GM18870 (cell line): ENCODE results near the gene C1orf159.

Experiments used
- ATAC-seq: cut with Tn5 transposase; IDR thresholded peaks from one replicate; pipeline ENCODE4 v1.9.1; 2021; ENCODE audit warnings: moderate library complexity; ENCODE audit not compliant: unreplicated experiment

Gene C1orf159

DNA sequence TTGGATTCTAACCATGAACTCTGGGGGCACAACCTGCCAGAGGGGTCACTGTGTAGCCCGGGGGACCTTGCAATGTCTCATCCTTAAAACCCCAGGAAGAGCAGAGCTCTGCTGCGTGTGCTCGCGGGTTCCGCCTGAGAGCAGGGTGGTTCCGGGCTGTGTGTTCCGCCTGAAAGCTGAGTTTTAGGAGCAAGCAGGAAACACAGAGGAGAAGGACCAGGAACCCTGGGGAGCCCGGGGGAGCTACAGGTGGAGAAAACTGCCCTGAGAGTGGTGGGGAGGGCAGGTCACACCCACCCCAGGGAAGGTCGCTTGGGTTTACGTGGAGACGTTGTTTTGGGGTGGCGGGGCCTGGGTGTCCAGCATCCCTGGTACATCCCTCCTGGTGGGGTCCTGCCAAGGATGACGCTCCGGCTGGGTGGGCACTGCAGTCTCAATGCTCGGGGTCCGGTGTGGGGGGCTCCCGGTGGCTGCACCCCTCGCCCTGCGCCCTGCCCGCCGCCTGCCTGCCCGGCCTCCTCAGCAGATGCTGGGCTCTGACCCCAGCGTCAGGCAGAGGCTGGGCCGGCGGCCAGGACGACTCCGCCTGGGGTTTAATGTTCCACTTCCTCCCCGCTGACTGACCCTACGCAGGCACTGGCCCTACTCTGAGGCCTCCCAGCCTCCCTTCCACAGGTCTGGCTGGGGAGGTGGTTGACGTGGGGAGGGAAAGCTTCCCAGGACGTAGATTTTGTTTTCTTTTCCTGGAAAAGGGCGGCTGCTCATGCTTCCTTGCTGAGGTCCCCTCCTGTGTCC, 17.3 kb upstream of the C1orf159 start:
- ATAC-seq = no peak

DNA sequence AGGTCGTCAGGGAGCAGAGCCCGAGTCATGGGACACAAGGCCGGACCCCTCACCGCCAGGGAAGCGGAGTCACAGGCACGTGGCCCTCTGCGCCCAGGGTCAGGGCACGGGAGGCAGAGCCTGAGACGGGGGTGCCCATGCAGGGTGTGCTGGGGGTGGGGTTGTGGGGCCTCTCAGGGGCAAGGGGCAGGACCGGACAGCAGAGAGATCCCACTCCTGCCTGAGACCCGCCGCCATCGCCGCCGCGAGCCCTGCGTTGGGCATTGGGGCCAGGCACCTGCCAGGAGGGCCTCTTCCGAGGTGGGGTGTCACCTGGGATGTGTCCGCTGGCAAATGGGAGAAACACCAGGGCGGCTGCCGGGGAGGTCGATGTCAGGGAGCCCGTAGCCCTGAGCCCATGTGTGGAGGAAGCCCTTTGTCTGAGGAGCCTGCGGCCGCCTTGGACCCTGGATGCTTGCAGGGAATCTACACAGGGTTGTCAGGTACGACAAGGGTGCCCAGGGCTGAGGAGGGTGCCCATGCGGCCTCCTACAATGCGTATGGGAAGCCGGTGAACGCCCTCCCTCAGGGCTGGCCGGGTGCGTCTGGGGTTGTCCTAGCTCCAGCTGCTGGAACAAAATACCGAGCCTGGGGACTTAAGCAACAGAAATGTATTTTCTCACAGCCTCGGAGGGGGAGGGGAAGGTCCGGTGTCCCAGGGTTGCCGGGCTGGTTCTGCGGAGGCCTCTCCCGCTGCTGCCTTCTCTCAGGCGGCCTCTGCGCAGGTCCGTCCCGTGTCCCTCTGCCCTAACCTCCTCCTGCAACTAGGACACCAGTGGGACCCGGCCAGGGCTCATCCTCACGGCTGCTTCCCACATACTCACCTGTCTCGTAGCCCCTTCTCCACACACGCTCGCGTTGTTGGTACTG, 16.4 kb upstream of the C1orf159 start:
- no peak for ATAC-seq

DNA sequence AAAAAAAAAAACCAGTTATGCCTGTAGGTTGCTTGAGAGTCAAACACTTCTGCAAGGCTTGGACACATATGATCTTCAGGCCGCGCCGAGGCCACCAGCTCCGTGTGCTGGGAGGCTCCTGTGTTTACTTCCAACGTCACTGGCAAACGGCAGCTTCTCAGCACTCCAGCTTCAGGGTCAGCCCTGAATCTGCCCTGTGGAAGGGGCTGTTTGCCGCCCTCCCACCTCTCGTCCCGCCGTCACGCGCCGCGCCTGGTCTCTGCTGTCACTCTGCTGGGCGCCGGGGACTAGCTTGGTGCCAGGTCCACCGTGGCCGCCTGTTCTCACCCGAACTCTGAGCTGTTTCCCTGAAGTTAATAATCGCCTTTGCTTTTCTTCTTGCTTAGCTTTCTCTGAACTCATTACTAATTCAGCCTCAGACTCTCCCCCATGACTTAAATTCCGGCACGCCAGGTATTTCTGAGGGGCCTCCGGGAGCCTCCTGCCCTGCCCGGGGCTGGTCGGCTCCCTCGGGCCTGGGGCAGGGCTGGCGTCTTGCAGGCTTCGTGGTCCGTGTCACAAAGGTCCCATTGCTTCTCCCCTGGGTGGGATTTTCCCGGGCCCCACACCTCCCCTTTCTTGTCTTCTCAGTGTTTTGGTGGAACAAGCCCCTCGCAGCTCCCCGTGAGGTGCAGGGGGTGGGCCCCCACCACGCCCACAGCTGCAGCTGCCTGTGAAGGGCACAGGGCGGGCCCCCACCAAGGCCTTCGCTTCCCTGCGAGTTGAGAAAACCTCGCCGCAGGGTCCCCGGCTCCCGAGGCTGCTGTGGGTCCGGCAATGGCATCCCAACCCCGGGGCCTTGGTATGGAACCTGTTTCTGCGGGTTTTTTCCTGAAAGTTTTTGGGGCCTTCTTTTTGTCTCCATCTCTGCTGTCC, 14.6 kb upstream of the C1orf159 start:
- ATAC-seq = no peak

DNA sequence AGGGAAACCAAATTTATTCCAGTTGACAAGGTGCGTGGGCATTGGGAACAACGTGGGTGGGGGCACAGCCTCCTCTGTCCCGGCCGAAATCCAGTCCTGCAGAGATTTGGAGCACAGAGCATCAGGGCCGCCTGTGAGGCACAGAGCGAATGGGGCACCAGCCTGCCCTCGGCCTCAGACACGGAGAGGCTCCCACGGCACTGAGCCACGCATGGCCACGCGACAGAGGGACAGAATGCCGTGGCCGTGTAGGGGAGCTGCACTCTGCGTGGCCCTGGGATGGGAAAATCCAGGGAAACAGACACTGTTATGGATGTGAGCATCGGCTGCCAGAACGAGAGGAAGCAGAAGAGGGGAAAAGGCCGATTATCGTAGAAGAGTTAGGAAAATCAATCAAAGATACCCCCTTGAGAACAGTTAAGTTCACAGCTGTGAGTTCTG, 13.5 kb upstream of the C1orf159 start:
- ATAC-seq = no peak

DNA sequence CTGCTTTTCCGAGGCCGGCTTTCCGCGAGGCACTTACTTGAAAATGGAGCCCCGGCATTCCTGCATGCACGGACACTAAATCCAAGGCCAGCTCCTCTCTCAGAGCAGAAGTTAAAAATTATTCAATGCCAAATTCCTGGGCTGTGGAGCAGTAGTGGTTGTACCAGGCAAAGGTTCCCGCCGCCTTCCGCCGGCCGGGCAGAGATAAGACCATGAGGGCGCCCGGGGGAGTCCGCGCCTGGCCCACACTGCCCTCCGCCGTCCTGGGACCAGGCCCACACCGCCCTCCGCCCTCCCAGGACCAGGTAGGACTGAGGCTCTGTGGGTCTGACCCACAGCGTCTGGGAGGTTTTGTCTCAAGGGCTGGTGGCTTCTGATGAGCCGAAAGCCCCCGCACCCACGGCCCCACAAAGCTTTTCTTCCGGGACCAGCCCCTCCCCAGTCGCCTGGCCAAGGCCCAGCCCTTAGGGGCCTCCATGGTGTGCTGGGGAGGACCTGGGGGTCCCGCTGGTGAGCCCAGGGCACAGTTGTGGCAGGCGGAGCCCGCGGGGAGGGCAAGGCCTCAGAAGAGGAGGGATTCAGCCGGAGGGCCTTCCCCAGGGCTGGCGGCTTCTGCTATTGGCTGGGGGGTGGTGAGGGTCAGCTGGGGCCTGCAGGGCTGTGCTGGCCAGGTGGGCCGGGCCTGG, 12.7 kb upstream of the C1orf159 start:
- no peak for ATAC-seq

GRCh38 chr1:1127551-1128451, 11.9 kb upstream of the C1orf159 start:
- ATAC-seq = no peak

DNA sequence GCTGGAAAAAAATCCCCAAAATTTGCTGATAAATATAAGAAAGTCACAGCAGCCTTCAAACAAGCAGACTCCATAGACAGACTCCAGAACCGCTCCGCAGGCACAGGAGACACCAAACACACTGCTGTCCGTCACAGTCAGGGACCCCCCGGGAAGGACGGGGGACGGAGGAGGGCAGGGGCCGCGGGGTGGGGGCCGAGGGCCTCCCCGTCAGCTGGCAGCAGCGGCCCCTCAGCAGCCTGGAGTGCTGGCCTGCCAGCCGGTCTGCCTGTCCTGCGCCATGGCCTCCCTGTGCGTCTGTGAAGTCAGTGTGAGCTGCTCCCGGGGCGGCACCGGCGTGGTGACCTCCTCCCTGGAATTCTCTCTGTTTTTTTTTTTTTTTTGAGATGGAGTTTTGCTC, 10.1 kb upstream of the C1orf159 start:
- ATAC-seq = no peak

GRCh38 chr1:1124786-1125642, 9.1 kb upstream of the C1orf159 start:
- ATAC-seq = no peak

DNA sequence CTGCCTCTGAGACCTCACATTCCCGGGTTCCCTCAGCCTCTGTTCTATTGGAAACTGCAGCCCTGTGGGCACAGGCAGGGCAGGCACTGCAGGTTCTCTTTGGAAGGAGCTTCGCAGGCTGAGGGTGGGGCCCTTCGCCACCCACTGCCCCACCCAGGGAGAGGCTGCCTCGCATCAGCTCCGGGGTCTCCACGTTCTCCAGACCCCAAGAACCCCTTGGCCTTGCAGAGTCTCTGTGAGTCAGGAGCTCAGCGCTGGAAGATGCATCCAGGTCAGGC, 8.6 kb upstream of the C1orf159 start:
- no peak for ATAC-seq

DNA sequence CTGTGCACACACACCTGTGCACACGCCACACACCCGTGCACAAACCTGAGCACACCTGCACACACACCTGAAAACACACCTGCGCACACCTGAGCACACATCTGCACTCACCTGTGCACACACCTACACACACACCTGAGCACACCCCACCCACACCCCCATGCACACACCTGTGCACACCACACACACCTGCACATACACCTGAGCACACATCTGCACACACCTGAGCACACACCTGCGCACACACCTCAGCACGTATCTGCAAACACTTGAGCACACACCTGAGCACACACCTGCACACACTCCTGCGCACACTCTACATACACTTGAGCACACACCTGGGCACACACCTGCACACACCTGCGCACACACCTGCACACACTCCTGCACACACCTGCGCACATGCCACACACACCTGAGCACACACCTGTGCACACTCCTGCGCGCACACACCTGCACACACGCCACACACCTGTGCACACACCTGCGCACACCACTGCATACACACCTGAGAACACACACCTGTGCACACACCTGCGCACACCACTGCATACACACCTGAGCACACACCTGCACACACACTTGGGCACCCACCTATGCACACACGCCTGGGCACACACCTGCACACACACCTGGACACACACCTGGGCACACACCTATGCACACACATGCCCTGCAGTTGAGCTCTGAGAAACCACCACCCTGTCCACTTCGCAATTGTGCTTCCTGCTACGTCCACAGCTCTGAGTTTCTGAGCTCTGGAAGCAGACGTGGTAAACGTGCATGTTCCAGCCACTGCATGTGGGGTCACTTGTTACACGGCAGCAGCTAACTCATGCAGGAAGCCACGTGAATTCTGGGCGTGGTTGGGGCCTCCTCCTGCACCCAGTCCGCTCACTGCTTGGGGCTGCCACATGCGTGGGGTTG, 8.0 kb upstream of the C1orf159 start:
- ATAC-seq = no peak

DNA sequence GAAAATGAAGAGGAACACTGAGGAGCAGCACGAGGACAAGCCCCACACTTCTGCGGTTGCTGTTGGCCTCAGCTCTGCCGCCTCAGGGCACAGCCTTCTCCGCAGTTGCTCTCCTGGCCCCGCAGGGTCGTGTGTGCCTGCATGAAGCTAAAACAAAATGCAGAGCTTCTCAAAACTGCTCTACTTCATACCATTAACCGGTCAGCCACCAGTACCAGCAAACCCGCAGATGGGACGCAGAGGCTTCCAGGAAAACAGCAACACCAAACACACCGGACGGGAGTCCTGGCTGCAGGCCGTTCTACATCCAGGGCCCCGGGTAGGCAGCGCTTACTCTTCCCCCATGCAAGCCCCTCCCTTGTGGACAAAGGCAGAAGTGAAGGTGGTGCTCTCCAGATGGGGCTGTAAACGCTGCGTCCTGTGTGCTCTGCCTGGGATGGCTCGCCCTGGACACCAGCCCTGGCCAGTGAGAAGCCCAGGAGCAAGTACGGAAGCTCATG, 7.1 kb upstream of the C1orf159 start:
- ATAC-seq = no peak

DNA sequence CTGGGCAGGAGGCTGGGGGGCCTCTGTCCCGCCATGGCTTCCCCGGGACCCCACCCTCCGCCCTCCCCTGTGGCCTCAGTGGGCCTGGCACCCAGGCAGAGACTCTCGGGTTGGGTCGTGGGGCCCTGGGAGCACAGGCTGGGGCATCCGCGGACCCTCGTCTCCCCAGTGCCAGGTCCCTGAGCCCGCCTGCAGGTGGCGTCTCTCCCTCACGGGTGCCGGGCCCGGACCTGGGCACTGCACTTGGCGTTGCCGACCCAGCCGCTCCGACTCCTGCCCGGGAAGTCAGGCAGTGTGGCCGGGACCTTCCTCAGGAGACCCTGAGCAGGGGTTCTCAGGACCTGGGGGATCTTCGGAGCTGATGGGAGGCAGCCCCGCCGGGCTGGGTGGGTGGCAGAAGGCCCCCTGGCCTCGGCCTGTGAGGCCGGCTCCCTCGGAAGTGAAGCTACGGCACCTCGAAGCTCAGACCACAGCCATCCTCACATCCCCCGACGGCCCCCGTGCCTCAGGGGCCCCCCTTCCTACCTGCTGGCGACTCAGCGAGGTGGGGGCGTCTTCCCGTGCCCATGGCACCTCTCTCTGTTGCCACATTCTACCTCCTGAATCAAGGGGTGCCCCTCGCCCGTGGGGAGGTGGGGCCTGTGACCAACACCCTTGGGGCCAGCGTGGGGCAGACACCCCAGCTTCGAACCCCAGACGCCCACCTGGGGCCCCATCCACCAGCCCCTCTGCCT, 6.4 kb upstream of the C1orf159 start:
- no peak for ATAC-seq

- ATAC-seq = no peak
These were observed 5.8 kb upstream of the C1orf159 start for GRCh38 chr1:1121611-1122077.

DNA sequence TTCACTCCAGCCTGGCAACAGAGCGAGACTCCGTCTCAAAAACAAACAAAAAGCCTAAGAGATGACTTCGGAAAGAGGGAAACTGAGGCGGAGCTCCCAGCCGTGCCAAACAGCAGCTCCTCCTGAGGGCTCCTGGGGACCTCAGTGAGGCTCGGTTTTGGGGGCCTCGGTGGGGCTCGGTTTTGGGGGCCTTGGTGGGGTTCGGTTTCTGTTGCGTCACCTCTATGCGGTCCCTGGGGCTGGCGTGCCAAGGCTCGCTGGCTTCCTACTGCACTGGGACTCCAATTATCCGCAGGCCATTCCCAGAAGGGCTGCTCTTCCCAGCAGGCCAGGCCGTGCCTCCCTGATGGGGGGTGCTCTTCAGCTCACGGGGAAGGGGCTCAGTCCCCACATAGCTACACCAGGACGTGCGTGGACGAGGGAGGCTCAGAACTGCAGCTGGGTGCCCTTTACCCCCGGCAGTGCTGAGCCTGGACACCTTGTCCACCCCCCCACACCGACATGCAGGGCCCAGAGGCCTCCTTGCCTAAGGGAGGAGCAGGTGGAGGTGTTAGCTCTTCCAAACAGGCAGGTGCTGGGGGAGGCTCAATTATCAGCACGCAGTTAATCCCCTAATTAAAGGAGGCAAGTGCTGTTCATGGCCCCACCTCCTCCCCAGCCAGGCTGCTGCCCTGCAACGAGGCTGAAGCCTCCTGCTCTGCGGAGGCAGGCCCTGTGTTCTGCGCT, 5.1 kb upstream of the C1orf159 start:
- ATAC-seq = no peak

- ATAC-seq = no peak
These were observed 4.2 kb upstream of the C1orf159 start for GRCh38 chr1:1120096-1120495.

GRCh38 chr1:1119272-1119890, 3.5 kb upstream of the C1orf159 start:
- no peak for ATAC-seq
